HCT116 (cell line): ENCODE results near the gene ZNF165. TPM values are rescaled to one million over a fixed set of nuclear protein-coding genes. Genes with fewer than 3 reads are reported as not detected.

Experiments
- ATAC-seq: fragments of 200-7000 bp; cut with Tn5 transposase; 2 replicates; pipeline ENCODE4 v1.9.1; 2020; ENCODE audit warnings: mild to moderate bottlenecking, moderate library complexity
- BruUV-seq: library from RNA; stranded (reverse); fragments of 400-500 nt; replicated peaks from 2 replicates; lab custom pipeline; 2021; lab: Mats Ljungman, UMichigan
- CTCF ChIA-PET: fragments of 300-600 bp; sonication (Branson Sonifier 250); formaldehyde crosslinking; loops from one replicate; lab custom pipeline; 2021; ENCODE audit warnings: antibody characterized with exemption; lab: Charles Lee
- POLR2A ChIA-PET: fragments of 300-600, 350-600 bp; sonication (Branson Sonifier 250); formaldehyde crosslinking; loops from one replicate; lab custom pipeline; 2021; ENCODE audit warnings: antibody characterized with exemption; lab: Charles Lee
- RAD21 ChIA-PET, 2 experiments: fragments of 300-600 bp; sonication (Branson Sonifier 250); formaldehyde crosslinking; loops; one replicate each; lab custom pipeline; 2023; ENCODE audit warnings: low total read pairs in 2 of 2; ENCODE audit not compliant: uncharacterized antibody in 2 of 2, unreplicated experiment in 2 of 2, low non-redundant PET in 1 of 2; lab: Charles Lee
- DNase-seq: peaks from one replicate; pipeline ENCODE4 v3.0.0-alpha.2; 2010; ENCODE audit warnings: low read depth, low spot score
- H2AFZ ChIP-seq: fragments of 200-600 bp; shearing (Covaris generic), sonication (generic); 2 replicates; pipeline ENCODE4 v1.6.1; 2017; ENCODE audit warnings: low read depth, mixed run types, mixed read lengths, antibody characterized with exemption, low read length; ENCODE audit not compliant: poor library complexity, severe bottlenecking
- H3K27ac ChIP-seq: 2 replicates; pipeline ENCODE4 v1.5.1; 2012; ENCODE audit warnings: low read depth, low read length
- H3K27me3 ChIP-seq: fragments of 200-600 bp; sonication (generic); 2 replicates; pipeline ENCODE4 v1.6.1; 2016; ENCODE audit warnings: mixed run types, low read length, mixed read lengths; ENCODE audit not compliant: insufficient read depth
- H3K36me3 ChIP-seq, 2 experiments: fragments of 200-500 bp in 1 of 2; fragments of 200-600 bp in 1 of 2; sonication (Bioruptor generic) in 1 of 2; sonication (generic) in 1 of 2; 2 replicates each; pipeline versions ENCODE4 v1.5.1 to v1.6.1; 2014 to 2016; ENCODE audit warnings: low read length in 2 of 2, inconsistent platforms in 1 of 2, mixed read lengths in 1 of 2, mixed run types in 1 of 2; ENCODE audit not compliant: insufficient read depth in 2 of 2, control insufficient read depth in 1 of 2
- H3K4me1 ChIP-seq, 2 experiments: fragments of 200-600 bp in 1 of 2; sonication (generic) in 1 of 2; 2 replicates each; pipeline versions ENCODE4 v1.5.1 to v1.6.1; 2012 to 2017; ENCODE audit warnings: low read length in 2 of 2, inconsistent platforms in 1 of 2, mild to moderate bottlenecking in 1 of 2, mixed read lengths in 1 of 2, mixed run types in 1 of 2, moderate library complexity in 1 of 2; ENCODE audit not compliant: insufficient read depth in 2 of 2, control insufficient read depth in 1 of 2
- H3K4me2 ChIP-seq: fragments of 200-600 bp; sonication (generic); 2 replicates; pipeline ENCODE4 v1.6.1; 2017; ENCODE audit warnings: mixed run types, low read length, mixed read lengths
- H3K4me3 ChIP-seq, 2 experiments: fragments of 200-600 bp in 1 of 2; sonication (generic) in 1 of 2; replicated peaks in 1 of 2; 2 replicates each; pipeline ENCODE4 v1.5.1; 2011 to 2016; ENCODE audit warnings: low read length in 2 of 2, control low read depth in 1 of 2, low read depth in 1 of 2, mild to moderate bottlenecking in 1 of 2, mixed read lengths in 1 of 2, mixed run types in 1 of 2
- H3K79me2 ChIP-seq: fragments of 200-600 bp; sonication (generic); 2 replicates; pipeline ENCODE4 v1.6.1; 2017; ENCODE audit warnings: mild to moderate bottlenecking, mixed run types, low read length, moderate library complexity, mixed read lengths; ENCODE audit not compliant: insufficient read depth
- H3K9ac ChIP-seq: fragments of 200-600 bp; sonication (generic); 2 replicates; pipeline ENCODE4 v1.6.1; 2016; ENCODE audit warnings: low read length, mixed read lengths
- H3K9me2 ChIP-seq: fragments of 200-600 bp; sonication (generic), shearing (Covaris generic); 2 replicates; pipeline ENCODE4 v1.6.1; 2017; ENCODE audit warnings: mixed run types, mild to moderate bottlenecking, moderate library complexity; ENCODE audit not compliant: insufficient read depth
- H3K9me3 ChIP-seq, 2 experiments: fragments of 200-500 bp in 1 of 2; fragments of 200-600 bp in 1 of 2; sonication (Bioruptor generic) in 1 of 2; sonication (generic) in 1 of 2; 2 replicates each; pipeline ENCODE4 v1.6.1; 2014 to 2017; ENCODE audit warnings: low read length in 2 of 2, mixed read lengths in 2 of 2, inconsistent platforms in 1 of 2, low read depth in 1 of 2, mild to moderate bottlenecking in 1 of 2, mixed run types in 1 of 2, moderate library complexity in 1 of 2; ENCODE audit not compliant: control insufficient read depth in 1 of 2, insufficient read depth in 1 of 2
- H4K20me1 ChIP-seq: fragments of 200-600 bp; sonication (generic), shearing (Covaris generic); 2 replicates; pipeline ENCODE4 v1.6.1; 2017; ENCODE audit warnings: mixed run types, mild to moderate bottlenecking, moderate library complexity; ENCODE audit not compliant: insufficient read depth
- CBX3 ChIP-seq: IDR thresholded peaks from 2 replicates; pipeline ENCODE4 v1.6.1; 2012; ENCODE audit warnings: low read depth
- CEBPB ChIP-seq: IDR thresholded peaks from 2 replicates; pipeline ENCODE4 v1.6.1; 2012; ENCODE audit warnings: low read depth
- EGR1 ChIP-seq: IDR thresholded peaks from 2 replicates; pipeline ENCODE4 v1.6.1; 2012; ENCODE audit warnings: low read depth
- ELF1 ChIP-seq: IDR thresholded peaks from 2 replicates; pipeline ENCODE4 v1.6.1; 2012; ENCODE audit warnings: low read depth, borderline replicate concordance
- EZH2 ChIP-seq: fragments of 200-600 bp; sonication (generic); IDR thresholded peaks from 2 replicates; pipeline ENCODE4 v1.6.1; 2017; ENCODE audit warnings: antibody characterized with exemption, mixed run types
- FOSL1 ChIP-seq: IDR thresholded peaks from 2 replicates; pipeline ENCODE4 v1.6.1; 2012; ENCODE audit warnings: low read depth
- POLR2A ChIP-seq: IDR thresholded peaks from 2 replicates; pipeline ENCODE4 v1.7.0; 2011; ENCODE audit warnings: borderline replicate concordance; ENCODE audit not compliant: insufficient read depth, insufficient read length; ENCODE audit errors: extremely low read depth
- RAD21 ChIP-seq: IDR thresholded peaks from 2 replicates; pipeline ENCODE4 v1.6.1; 2012; ENCODE audit warnings: low read depth, mild to moderate bottlenecking
- SIN3A ChIP-seq: IDR thresholded peaks from 2 replicates; pipeline ENCODE4 v1.6.1; 2012; ENCODE audit warnings: low read depth
- TCF7L2 ChIP-seq: IDR thresholded peaks from 2 replicates; pipeline ENCODE4 v1.7.0; 2011; ENCODE audit warnings: borderline replicate concordance, inconsistent platforms; ENCODE audit not compliant: insufficient read depth, insufficient read length; ENCODE audit errors: extremely low read depth
- YY1 ChIP-seq: IDR thresholded peaks from 2 replicates; pipeline ENCODE4 v1.6.1; 2011; ENCODE audit warnings: low read length, low read depth, moderate library complexity, mild to moderate bottlenecking; ENCODE audit not compliant: insufficient replicate concordance; ENCODE audit errors: extremely low read depth
- ZFX ChIP-seq: fragments of 450-650 bp; IDR thresholded peaks from 2 replicates; pipeline ENCODE4 v1.6.1; 2017
- ZNF274 ChIP-seq: fragments of 200-500 bp; sonication (Bioruptor generic); IDR thresholded peaks from 2 replicates; pipeline ENCODE4 v1.6.1; 2014; ENCODE audit warnings: mild to moderate bottlenecking, low read depth, low read length, inconsistent platforms
- intact Hi-C: fragments of 100-400 bp; cut with micrococcal nuclease; formaldehyde crosslinking; loops from 2 replicates; pipeline ENCODE4 v1.10.0; 2022
- total RNA-seq: library from RNA; stranded (reverse); gene quantifications from one replicate; pipeline ENCODE4 v1.2.1, GENCODE V29; 2021; ENCODE audit not compliant: unreplicated experiment
- TF ChIP-seq, protein P1 (sequence below): IDR thresholded peaks from 2 replicates; pipeline ENCODE4 v1.6.1; 2012
- TF ChIP-seq, protein P2 (sequence below): IDR thresholded peaks from 2 replicates; pipeline ENCODE4 v1.6.1; 2012; ENCODE audit warnings: low read depth
- TF ChIP-seq, protein P3 (sequence below), 3 experiments: fragments of 200-600 bp in 1 of 3; sonication (generic) in 1 of 3; IDR thresholded peaks in 2 of 3; conservative IDR thresholded peaks in 1 of 3; 2 replicates each; pipeline ENCODE4 v1.5.1; 2012 to 2017; ENCODE audit warnings: low read depth in 2 of 3, low read length in 2 of 3, antibody characterized with exemption in 1 of 3, borderline replicate concordance in 1 of 3, control low read depth in 1 of 3, mild to moderate bottlenecking in 1 of 3, mixed read lengths in 1 of 3, mixed run types in 1 of 3, moderate library complexity in 1 of 3; ENCODE audit not compliant: insufficient read depth in 1 of 3

The ZNF165 gene
- total RNA-seq, 1 experiment from 2014 or later = 11.2 TPM

DNA sequence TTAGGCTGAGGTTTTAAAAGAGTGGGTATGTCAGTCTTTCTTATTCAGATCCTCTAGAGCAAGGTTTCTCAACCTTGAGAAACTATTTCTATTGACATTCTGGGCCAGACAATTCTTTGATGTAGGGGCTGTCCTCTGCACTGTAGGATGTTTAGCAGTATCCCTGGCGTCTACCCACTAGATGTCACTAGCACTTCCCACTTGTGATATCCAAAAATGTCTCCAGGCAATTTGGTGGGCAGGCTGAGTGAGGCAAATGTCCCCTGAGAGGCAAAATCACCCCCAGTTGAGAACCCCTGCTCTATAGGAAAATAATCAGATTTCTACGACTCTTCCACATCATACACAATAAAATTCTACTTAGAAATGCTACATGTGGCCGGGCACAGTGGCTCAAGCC is 53.6 kb downstream of the ZNF165 start:
- ATAC-seq (peak; percentile 67), DNase-seq (peak; percentile 29)
- Histone ChIP-seq H3K9me2 (no peaks in the 10 kb centered on the region), H3K9ac (no peak overlapping the region), H3K9me3 (no peaks in the 10 kb centered on the region), H3K4me1 (peaks cover 6 to 16% of the 10 kb centered on the region in 2 experiments), H3K27me3 (no peaks in the 10 kb centered on the region), H3K4me3 (no peak overlapping the region), H3K79me2 (peaks cover 70% of the 10 kb centered on the region), H3K4me2 (no peak overlapping the region), H3K27ac (no peak overlapping the region), H4K20me1 (no peaks in the 10 kb centered on the region), H2AFZ (no peak overlapping the region), H3K36me3 (peaks cover 9 to 10% of the 10 kb centered on the region in 2 experiments; a peak in 2 of 4 replicates)
- ChIA-PET RAD21 (no interaction called here), CTCF (no interaction called here), POLR2A (no interaction called here)
- no TSS peak for BruUV-seq
- intact Hi-C loops = loop anchor here (1.0 to 2.0 kb wide), 3 partner anchors 79 to 551 kb away; no protein-coding TSS in a partner anchor
- TF ChIP-seq, protein P1, sequence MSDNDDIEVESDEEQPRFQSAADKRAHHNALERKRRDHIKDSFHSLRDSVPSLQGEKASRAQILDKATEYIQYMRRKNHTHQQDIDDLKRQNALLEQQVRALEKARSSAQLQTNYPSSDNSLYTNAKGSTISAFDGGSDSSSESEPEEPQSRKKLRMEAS = no peak
- TF ChIP-seq FOSL1 = no peak
- no peak for TF ChIP-seq ZFX
- TF ChIP-seq TCF7L2 = no peak
- TF ChIP-seq YY1 = no peak
- TF ChIP-seq ZNF274 = no peak
- no peak for TF ChIP-seq POLR2A
- TF ChIP-seq EGR1 = no peak
- TF ChIP-seq, protein P2, sequence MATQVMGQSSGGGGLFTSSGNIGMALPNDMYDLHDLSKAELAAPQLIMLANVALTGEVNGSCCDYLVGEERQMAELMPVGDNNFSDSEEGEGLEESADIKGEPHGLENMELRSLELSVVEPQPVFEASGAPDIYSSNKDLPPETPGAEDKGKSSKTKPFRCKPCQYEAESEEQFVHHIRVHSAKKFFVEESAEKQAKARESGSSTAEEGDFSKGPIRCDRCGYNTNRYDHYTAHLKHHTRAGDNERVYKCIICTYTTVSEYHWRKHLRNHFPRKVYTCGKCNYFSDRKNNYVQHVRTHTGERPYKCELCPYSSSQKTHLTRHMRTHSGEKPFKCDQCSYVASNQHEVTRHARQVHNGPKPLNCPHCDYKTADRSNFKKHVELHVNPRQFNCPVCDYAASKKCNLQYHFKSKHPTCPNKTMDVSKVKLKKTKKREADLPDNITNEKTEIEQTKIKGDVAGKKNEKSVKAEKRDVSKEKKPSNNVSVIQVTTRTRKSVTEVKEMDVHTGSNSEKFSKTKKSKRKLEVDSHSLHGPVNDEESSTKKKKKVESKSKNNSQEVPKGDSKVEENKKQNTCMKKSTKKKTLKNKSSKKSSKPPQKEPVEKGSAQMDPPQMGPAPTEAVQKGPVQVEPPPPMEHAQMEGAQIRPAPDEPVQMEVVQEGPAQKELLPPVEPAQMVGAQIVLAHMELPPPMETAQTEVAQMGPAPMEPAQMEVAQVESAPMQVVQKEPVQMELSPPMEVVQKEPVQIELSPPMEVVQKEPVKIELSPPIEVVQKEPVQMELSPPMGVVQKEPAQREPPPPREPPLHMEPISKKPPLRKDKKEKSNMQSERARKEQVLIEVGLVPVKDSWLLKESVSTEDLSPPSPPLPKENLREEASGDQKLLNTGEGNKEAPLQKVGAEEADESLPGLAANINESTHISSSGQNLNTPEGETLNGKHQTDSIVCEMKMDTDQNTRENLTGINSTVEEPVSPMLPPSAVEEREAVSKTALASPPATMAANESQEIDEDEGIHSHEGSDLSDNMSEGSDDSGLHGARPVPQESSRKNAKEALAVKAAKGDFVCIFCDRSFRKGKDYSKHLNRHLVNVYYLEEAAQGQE = no peak
- TF ChIP-seq CEBPB = no peak
- TF ChIP-seq CBX3 = no peak
- no peak for TF ChIP-seq ELF1
- peak; percentile 75 for TF ChIP-seq RAD21
- TF ChIP-seq, protein P3, sequence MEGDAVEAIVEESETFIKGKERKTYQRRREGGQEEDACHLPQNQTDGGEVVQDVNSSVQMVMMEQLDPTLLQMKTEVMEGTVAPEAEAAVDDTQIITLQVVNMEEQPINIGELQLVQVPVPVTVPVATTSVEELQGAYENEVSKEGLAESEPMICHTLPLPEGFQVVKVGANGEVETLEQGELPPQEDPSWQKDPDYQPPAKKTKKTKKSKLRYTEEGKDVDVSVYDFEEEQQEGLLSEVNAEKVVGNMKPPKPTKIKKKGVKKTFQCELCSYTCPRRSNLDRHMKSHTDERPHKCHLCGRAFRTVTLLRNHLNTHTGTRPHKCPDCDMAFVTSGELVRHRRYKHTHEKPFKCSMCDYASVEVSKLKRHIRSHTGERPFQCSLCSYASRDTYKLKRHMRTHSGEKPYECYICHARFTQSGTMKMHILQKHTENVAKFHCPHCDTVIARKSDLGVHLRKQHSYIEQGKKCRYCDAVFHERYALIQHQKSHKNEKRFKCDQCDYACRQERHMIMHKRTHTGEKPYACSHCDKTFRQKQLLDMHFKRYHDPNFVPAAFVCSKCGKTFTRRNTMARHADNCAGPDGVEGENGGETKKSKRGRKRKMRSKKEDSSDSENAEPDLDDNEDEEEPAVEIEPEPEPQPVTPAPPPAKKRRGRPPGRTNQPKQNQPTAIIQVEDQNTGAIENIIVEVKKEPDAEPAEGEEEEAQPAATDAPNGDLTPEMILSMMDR (IDR thresholded peaks at IDR 0.05 in 2 of 3, conservative IDR thresholded peaks at IDR 0.05 in 1 of 3; ENCODE audit: borderline replicate concordance in 1 of 3, insufficient read depth in 1 of 3, low read depth in 2 of 3, low read length in 2 of 3) = peak; percentile 56 to 62 (median 61); a peak in 5 of 6 replicates
- TF ChIP-seq EZH2 = no peak
- TF ChIP-seq SIN3A = no peak
